Measurements from ENCODE around the gene GTF2B. TPM values are rescaled to one million over a fixed set of nuclear protein-coding genes. Genes with fewer than 3 reads are reported as not detected.
"Not testable (repeated sequence)": the region's sequence is repeated elsewhere in the genome, so short reads cannot be mapped to it uniquely, and the experiment has no call there.

Gene GTF2B, protein sequence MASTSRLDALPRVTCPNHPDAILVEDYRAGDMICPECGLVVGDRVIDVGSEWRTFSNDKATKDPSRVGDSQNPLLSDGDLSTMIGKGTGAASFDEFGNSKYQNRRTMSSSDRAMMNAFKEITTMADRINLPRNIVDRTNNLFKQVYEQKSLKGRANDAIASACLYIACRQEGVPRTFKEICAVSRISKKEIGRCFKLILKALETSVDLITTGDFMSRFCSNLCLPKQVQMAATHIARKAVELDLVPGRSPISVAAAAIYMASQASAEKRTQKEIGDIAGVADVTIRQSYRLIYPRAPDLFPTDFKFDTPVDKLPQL
- total RNA-seq (2014; rRNA removed; shearing (Covaris generic)): 19.9 and 22.7 TPM in 2 replicates
- polyA plus RNA-seq (2016; fragmentation: Nextera tagmentation; extraction: Ambion mirVana): 15.7 and 19.8 TPM in 2 replicates
- long read RNA-seq, transcript GTF2B-201 (7 exons, 1,351 nt): major isoform, 16 of 22 reads
- long read RNA-seq, partial matches to known transcripts: 1 of 22 reads
- long read RNA-seq, other reads (novel, unspliced or antisense): 5 of 22 reads

DNA sequence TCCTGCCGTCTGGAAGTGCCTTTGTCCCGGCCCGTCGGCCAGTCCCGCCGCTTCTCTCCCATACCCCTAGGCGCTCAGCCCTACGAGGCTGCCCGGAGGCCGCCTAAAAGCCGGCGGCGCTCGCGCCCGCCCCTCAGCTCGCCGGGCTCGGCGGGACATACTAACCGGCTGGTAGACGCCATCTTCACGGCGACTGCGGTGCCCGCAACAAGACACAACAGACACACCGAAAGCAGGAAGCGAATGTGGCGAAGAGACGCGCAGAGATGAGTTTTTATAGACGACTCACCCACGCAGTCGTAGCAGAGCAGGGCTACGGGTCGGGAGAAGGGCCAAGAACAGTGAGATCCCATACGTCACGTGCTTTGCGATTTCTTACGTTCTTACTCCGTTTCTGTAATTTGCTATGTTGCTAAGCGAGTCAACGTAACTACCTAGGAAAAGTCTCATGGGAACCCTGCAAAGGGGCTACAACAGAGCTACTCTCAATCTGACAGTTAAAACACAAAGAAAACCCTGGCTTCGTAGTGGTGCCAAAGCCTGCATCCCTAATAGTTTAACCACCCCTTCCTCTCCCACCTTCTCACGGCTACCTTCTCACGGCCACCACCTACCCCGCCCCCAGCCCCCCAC is at the start of gene GTF2B:
TSS of gene GTF2B (minus strand) at position 250 of the 633 bp plus-strand sequence. CDS start at position 182, 68 bp downstream.
- H3F3A ChIP-seq (replicated peaks; ENCODE audit: low read depth): no peaks in the 10 kb centered on the region
- H3K9me2 ChIP-seq (ENCODE audit: insufficient read depth): no peaks in the 10 kb centered on the region
- peaks cover 25% of the 10 kb centered on the region for H3K79me2 ChIP-seq (replicated peaks; ENCODE audit: insufficient read depth)
- Mint-ChIP-seq H3K4me1 (peaks cover 13% of the 10 kb centered on the region), H3K9me3 (peaks cover 2% of the 10 kb centered on the region; the same call in 1 of the 3 replicates), H3K27me3 (ENCODE audit: insufficient read depth, low read depth, poor library complexity) (peaks cover 5% of the 10 kb centered on the region), H3K36me3 (ENCODE audit: low read depth) (peaks cover 3% of the 10 kb centered on the region; the same call in 1 of the 3 replicates), H3K4me3 (peak within 1 kb of the TSS; percentile 96), H3K27ac (peak within 1 kb of the TSS; percentile 96)
- TF ChIP-seq ZNF331 (CRISPR knock-in tag; IDR thresholded peaks at IDR 0.05; ENCODE audit: low read depth) (no peak), NANOG (IDR thresholded peaks at IDR 0.05; ENCODE audit: borderline replicate concordance) (no peak), POLR2AphosphoS5 (IDR thresholded peaks at IDR 0.05; ENCODE audit: low read depth) (peak; percentile 96), ZNF114 (CRISPR knock-in tag; IDR thresholded peaks at IDR 0.05) (peak; percentile 50; the same call in 1 of the 2 replicates), EZH2 (IDR thresholded peaks at IDR 0.05; ENCODE audit: low read depth, unreplicated experiment) (no peak), STAT1 (IDR thresholded peaks at IDR 0.05; ENCODE audit: unreplicated experiment) (no peak), JUNB (IDR thresholded peaks at IDR 0.05; ENCODE audit: unreplicated experiment) (no peak), CREB1 (CRISPR knock-in tag; IDR thresholded peaks at IDR 0.05; ENCODE audit: low read depth) (peak; percentile 91), EZH2phosphoT487 (IDR thresholded peaks at IDR 0.05; ENCODE audit: unreplicated experiment) (no peak)
- TF ChIP-seq, protein P1, sequence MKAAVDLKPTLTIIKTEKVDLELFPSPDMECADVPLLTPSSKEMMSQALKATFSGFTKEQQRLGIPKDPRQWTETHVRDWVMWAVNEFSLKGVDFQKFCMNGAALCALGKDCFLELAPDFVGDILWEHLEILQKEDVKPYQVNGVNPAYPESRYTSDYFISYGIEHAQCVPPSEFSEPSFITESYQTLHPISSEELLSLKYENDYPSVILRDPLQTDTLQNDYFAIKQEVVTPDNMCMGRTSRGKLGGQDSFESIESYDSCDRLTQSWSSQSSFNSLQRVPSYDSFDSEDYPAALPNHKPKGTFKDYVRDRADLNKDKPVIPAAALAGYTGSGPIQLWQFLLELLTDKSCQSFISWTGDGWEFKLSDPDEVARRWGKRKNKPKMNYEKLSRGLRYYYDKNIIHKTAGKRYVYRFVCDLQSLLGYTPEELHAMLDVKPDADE (IDR thresholded peaks at IDR 0.05): 0 out of 2 replicates have a peak, but pooled peaks have one; percentile 54
- TF ChIP-seq, protein P2, sequence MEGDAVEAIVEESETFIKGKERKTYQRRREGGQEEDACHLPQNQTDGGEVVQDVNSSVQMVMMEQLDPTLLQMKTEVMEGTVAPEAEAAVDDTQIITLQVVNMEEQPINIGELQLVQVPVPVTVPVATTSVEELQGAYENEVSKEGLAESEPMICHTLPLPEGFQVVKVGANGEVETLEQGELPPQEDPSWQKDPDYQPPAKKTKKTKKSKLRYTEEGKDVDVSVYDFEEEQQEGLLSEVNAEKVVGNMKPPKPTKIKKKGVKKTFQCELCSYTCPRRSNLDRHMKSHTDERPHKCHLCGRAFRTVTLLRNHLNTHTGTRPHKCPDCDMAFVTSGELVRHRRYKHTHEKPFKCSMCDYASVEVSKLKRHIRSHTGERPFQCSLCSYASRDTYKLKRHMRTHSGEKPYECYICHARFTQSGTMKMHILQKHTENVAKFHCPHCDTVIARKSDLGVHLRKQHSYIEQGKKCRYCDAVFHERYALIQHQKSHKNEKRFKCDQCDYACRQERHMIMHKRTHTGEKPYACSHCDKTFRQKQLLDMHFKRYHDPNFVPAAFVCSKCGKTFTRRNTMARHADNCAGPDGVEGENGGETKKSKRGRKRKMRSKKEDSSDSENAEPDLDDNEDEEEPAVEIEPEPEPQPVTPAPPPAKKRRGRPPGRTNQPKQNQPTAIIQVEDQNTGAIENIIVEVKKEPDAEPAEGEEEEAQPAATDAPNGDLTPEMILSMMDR (conservative IDR thresholded peaks at IDR 0.05; ENCODE audit: low read depth in 2 of 2): no peak
- TF ChIP-seq, protein P3, sequence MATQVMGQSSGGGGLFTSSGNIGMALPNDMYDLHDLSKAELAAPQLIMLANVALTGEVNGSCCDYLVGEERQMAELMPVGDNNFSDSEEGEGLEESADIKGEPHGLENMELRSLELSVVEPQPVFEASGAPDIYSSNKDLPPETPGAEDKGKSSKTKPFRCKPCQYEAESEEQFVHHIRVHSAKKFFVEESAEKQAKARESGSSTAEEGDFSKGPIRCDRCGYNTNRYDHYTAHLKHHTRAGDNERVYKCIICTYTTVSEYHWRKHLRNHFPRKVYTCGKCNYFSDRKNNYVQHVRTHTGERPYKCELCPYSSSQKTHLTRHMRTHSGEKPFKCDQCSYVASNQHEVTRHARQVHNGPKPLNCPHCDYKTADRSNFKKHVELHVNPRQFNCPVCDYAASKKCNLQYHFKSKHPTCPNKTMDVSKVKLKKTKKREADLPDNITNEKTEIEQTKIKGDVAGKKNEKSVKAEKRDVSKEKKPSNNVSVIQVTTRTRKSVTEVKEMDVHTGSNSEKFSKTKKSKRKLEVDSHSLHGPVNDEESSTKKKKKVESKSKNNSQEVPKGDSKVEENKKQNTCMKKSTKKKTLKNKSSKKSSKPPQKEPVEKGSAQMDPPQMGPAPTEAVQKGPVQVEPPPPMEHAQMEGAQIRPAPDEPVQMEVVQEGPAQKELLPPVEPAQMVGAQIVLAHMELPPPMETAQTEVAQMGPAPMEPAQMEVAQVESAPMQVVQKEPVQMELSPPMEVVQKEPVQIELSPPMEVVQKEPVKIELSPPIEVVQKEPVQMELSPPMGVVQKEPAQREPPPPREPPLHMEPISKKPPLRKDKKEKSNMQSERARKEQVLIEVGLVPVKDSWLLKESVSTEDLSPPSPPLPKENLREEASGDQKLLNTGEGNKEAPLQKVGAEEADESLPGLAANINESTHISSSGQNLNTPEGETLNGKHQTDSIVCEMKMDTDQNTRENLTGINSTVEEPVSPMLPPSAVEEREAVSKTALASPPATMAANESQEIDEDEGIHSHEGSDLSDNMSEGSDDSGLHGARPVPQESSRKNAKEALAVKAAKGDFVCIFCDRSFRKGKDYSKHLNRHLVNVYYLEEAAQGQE (IDR thresholded peaks at IDR 0.05; ENCODE audit: unreplicated experiment): no peak
- H3K36me3 ChIP-seq (ENCODE audit: insufficient read depth): peaks cover 3% of the 10 kb centered on the region; the same call in 1 of the 2 replicates
- H4K20me1 ChIP-seq (replicated peaks; ENCODE audit: insufficient read depth): no peaks in the 10 kb centered on the region; the same call in 1 of the 2 replicates
- DNase-seq (ENCODE audit: low spot score): peak; percentile 83
- H3K27me3 ChIP-seq (ENCODE audit: insufficient read depth): no peaks in the 10 kb centered on the region
- peaks cover 7% of the 10 kb centered on the region; the same call in 1 of the 2 replicates for H3K4me1 ChIP-seq (ENCODE audit: insufficient read depth)
- H3K27ac ChIP-seq (ENCODE audit: low read depth): peak within 1 kb of the TSS; percentile 22
- peak within 1 kb of the TSS; percentile 81 for H3K4me2 ChIP-seq
- H3K4me3 ChIP-seq: peak within 1 kb of the TSS; percentile 81
- ATAC-seq: peak; percentile 91
- peak within 1 kb of the TSS; percentile 99 for H2AFZ ChIP-seq

DNA sequence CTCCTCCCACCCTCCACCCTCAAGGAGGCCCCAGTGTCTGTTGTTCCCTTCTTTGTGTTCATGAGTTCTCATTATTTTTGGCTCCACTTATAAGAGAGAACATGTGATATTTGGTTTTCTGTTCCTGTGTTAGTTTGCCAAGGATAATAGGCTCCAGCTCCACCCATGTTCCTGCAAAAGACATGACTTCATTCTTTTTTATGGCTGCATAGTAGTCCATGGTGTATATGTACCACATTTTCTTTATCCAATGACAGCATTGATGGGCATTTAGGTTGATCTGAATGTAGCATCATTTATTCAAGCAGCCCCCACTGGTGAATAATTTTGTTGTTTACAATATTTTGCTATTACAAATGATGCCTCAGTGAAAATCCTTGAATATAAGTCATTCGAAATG is 47.2 kb upstream of the GTF2B start:
- H2AFZ ChIP-seq; H3K27me3 Mint-ChIP-seq (ENCODE audit: insufficient read depth, low read depth, poor library complexity); H3K79me2 ChIP-seq (replicated peaks; ENCODE audit: insufficient read depth); H3K4me3 ChIP-seq; H3K4me3 Mint-ChIP-seq; H3K4me2 ChIP-seq; H3K27me3 ChIP-seq (ENCODE audit: insufficient read depth); H3K9me2 ChIP-seq (ENCODE audit: insufficient read depth); DNase-seq (ENCODE audit: low spot score); H3K4me1 ChIP-seq (ENCODE audit: insufficient read depth); H3K9me3 Mint-ChIP-seq; ATAC-seq; H3K27ac Mint-ChIP-seq; H3K27ac ChIP-seq (ENCODE audit: low read depth); H4K20me1 ChIP-seq (replicated peaks; ENCODE audit: insufficient read depth); H3K4me1 Mint-ChIP-seq; H3F3A ChIP-seq (replicated peaks; ENCODE audit: low read depth): not testable (repeated sequence)
- H3K36me3 Mint-ChIP-seq (ENCODE audit: low read depth): peaks cover 68% of the 10 kb centered on the region
- peaks cover 39% of the 10 kb centered on the region for H3K36me3 ChIP-seq (ENCODE audit: insufficient read depth)
